ENCODE measurements around the gene AP1M2. TPM values are rescaled to one million over a fixed set of nuclear protein-coding genes. Genes with fewer than 3 reads are reported as not detected.

Gene AP1M2
- total RNA-seq, 1 experiment from 2014 or later = 146 TPM

DNA sequence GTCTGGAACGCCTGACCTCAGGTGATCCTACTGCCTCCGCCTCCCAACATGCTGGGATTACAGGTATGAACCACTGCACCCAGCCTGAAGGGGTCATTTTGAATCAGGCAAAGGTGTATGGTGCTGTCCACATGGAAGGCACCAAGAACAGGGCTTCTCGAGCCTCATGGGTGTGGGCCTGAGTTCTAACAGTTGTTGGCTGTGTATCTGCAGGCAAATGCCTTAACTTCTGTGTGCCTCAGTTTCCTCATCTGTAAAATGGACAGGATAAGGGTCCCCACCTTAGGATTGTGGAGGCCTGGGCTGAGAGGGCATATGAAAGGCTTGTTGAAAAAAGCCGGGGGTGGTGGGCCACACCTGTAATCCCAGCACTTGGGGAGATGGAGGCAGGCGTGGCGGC is 9.2 kb downstream of the AP1M2 start:
- Histone ChIP-seq H3T11ph (ENCODE audit: low read length) (no peak overlapping the region), H2AFZ (ENCODE audit: low read length) (no peak overlapping the region), H4K8ac (replicated peaks; ENCODE audit: insufficient read length, low read depth, low read length) (no peak overlapping the region), H2AK5ac (ENCODE audit: insufficient read length, low read length) (no peak overlapping the region), H3K79me2 (ENCODE audit: insufficient read depth, low read length) (no peaks in the 10 kb centered on the region), H2BK20ac (ENCODE audit: low read depth, low read length, poor library complexity, severe bottlenecking) (no peak overlapping the region), H3K14ac (ENCODE audit: insufficient read depth, low read length) (no peak overlapping the region), H2BK15ac (ENCODE audit: low read depth, low read length) (no peak overlapping the region), H3K79me1 (ENCODE audit: insufficient read depth, low read depth, low read length, poor library complexity, severe bottlenecking) (peaks cover 2% of the 10 kb centered on the region), H4K20me1 (ENCODE audit: control insufficient read depth, insufficient read depth, insufficient read length) (no peaks in the 10 kb centered on the region), H3K23me2 (ENCODE audit: insufficient read length, low read depth, low read length, poor library complexity, severe bottlenecking) (no peaks in the 10 kb centered on the region), H4K91ac (ENCODE audit: insufficient read length, low read depth, low read length) (no peak overlapping the region), H2BK120ac (ENCODE audit: low read depth, low read length, poor library complexity, severe bottlenecking) (no peak overlapping the region), H3K4ac (ENCODE audit: low read depth, low read length) (no peak overlapping the region), H4K5ac (ENCODE audit: insufficient read length, low read depth, low read length) (no peak overlapping the region), H3K27ac (ENCODE audit: insufficient read length, low read depth, low read length) (no peak overlapping the region), H3K27me3 (ENCODE audit: insufficient read depth, low read length) (no peaks in the 10 kb centered on the region), H3K56ac (ENCODE audit: insufficient read length, low read depth, low read length) (no peak overlapping the region), H3K18ac (ENCODE audit: insufficient read length, low read depth, low read length) (no peak overlapping the region), H3K4me2 (ENCODE audit: insufficient read depth, insufficient read length, low read length) (no peak overlapping the region), H3K9me3 (ENCODE audit: control insufficient read depth, low read depth, low read length) (no peaks in the 10 kb centered on the region), H3K4me1 (ENCODE audit: insufficient read depth, low read length) (no peaks in the 10 kb centered on the region), H3K9ac (ENCODE audit: extremely low read depth, insufficient read length, low read length) (no peak overlapping the region), H3K23ac (ENCODE audit: insufficient read length, low read depth, low read length) (no peak overlapping the region), H2BK5ac (ENCODE audit: insufficient read length, low read length) (no peak overlapping the region), H2BK12ac (ENCODE audit: insufficient read length, low read depth, low read length) (no peak overlapping the region)
- no CpG with 5 or more reads among the region's 6 CpGs for WGBS (ENCODE audit: extremely low coverage, insufficient read length, low lambda C conversion rate)
- no peaks in the 10 kb centered on the region for H3K27me3 Mint-ChIP-seq (ENCODE audit: low read depth)
- DNase-seq = no peak
- H3K9me3 Mint-ChIP-seq = no peaks in the 10 kb centered on the region; a peak in 1 of 5 replicates
- no peak for TF ChIP-seq CTCF (conservative IDR thresholded peaks at IDR 0.05)
- H3K4me3 Mint-ChIP-seq = no peak overlapping the region
- H3K4me1 Mint-ChIP-seq = 0 out of 4 replicates have a peak, but pooled peaks cover 0 to 2% of the 10 kb centered on the region in 2 experiments
- peaks cover 16 to 62% (median 57%) of the 10 kb centered on the region in 3 experiments; a peak in 6 of 7 replicates for H3K36me3 Mint-ChIP-seq (ENCODE audit: insufficient read depth in 1 of 3, low read depth in 3 of 3)
- H3K27ac Mint-ChIP-seq = no peak overlapping the region

All from H9 (cell line).